Activated T-helper 1 cell treated with anti-CD3 and anti-CD28 coated beads, Interleukin-12 subunit alpha, Interleukin-12 subunit beta, Interleukin-2, Interleukin-4 antibody, amounts not matched to agents 30 ng/mL and 10 ng/mL and 1 ng/mL, durations not matched to agents 14 hours and 24 hours and 36 hours (primary cell): ENCODE measurements around the gene CHAF1A. TPM values are rescaled to one million over a fixed set of nuclear protein-coding genes. Genes with fewer than 3 reads are reported as not detected.

Experiments used
- DNase-seq: peaks from one replicate; pipeline ENCODE4 v3.0.0; 2021; ENCODE audit warnings: low spot score
- H3K27ac Mint-ChIP-seq: one replicate; pipeline ENCODE4 v1.8.0; 2021; ENCODE audit warnings: mild to moderate bottlenecking, mixed read lengths
- H3K27me3 Mint-ChIP-seq: one replicate; pipeline ENCODE4 v1.8.0; 2022; ENCODE audit warnings: mild to moderate bottlenecking, moderate library complexity, mixed read lengths; ENCODE audit not compliant: insufficient read depth
- H3K36me3 Mint-ChIP-seq: one replicate; pipeline ENCODE4 v1.8.0; 2021; ENCODE audit warnings: low read depth, mixed read lengths
- H3K4me1 Mint-ChIP-seq: one replicate; pipeline ENCODE4 v1.8.0; 2021; ENCODE audit warnings: low read depth, mixed read lengths
- H3K4me3 Mint-ChIP-seq: one replicate; pipeline ENCODE4 v1.8.0; 2021; ENCODE audit warnings: mild to moderate bottlenecking, moderate library complexity, mixed read lengths
- H3K9me3 Mint-ChIP-seq: one replicate; pipeline ENCODE4 v1.8.0; 2021; ENCODE audit warnings: mixed read lengths
- intact Hi-C: fragments of 100-400 bp; cut with micrococcal nuclease; formaldehyde crosslinking; loops from one replicate; pipeline ENCODE4 v1.15.1; 2024
- total RNA-seq: library from RNA; stranded (reverse); gene quantifications from 2 replicates; pipeline ENCODE4 v1.2.3, GENCODE V29; 2022

The CHAF1A gene
- total RNA-seq, 1 donor from 2014 or later: 107 TPM

DNA sequence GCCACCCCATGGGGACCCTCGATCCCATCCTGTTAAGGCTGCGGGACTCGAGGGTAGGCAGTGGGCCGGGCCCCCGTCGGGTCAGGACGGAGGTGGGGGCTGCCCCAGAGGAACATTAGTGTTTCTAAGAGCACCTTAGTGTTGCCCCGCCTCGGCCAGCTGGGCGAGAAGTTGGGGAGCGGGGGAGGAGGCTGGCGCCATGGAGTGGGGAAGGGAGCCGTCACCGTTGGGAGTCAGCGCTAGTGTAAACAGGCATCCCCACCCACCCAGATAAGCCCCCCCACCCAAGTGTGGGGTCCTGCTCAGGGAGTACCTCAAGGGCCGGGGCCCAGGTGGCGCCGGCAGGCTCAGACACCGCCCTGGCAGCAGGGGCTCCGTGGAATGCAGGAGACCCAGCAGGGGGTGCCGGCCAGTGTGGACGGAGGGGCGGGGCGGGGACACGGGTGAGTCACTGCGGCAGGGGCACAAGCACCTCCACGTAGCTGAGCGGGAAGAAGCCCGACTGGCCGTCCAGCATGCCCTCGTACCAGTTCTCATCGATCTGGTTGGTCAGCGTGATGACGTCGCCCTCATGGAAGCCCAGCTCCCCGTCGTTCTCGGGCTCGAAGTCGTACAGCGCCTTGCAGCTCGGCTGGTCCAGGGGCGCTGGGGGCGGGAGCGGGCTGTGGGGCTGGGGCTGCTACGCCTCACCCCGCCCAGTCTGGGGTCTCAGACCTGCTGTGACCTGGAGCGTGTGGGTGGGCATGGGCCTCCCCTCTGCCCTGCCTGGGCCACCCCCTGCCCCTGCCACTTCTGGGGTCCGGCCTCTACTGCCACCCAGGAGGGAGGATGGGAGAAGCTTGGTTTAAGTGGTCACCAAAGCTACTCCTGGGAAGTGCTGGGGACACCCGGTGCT, 41.0 kb upstream of the CHAF1A start:
- DNase-seq: no peak
- no peak overlapping the region for H3K27ac Mint-ChIP-seq
- H3K27me3 Mint-ChIP-seq: no peaks in the 10 kb centered on the region
- intact Hi-C loops: no loop called here
- H3K4me1 Mint-ChIP-seq: no peaks in the 10 kb centered on the region
- H3K4me3 Mint-ChIP-seq: no peak overlapping the region
- peaks cover 9% of the 10 kb centered on the region for H3K36me3 Mint-ChIP-seq
- no peaks in the 10 kb centered on the region for H3K9me3 Mint-ChIP-seq

DNA sequence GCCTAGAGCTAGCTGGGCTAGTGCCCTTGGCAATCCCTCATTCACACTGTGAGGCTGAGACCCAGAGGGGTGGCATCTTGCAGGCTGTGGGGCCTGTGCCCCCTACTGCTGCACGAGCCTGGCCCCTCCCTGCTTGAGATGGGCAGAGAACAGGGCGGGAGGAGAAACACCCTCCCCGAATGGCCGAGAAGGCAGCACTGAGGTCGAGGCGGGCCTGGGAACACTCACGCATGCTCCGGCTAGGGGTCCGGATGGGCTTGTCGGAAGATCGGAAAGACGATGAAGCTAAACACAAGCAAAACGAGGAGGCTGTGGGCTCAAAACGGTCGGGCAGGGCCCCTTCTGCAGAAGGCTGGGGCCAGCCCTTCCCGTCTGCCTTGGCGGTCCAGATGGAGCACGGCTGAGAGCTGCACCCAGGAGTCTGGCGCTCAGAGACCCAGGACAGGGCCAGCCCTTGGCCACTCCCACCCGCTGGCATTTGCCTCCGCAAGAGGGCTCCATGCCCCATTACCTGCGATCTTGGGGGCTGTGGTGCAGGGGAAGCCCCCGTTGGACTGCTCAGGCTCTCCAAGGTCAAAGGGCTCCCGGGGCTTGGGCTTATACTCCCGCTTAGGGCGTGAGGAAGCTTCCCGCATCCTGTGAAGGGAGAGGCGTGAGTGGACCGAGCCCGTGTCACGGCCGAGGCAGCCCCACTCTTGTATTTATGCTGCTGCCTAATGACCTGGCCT, 40.2 kb upstream of the CHAF1A start:
- Mint-ChIP-seq H3K27ac (no peak overlapping the region), H3K27me3 (no peaks in the 10 kb centered on the region), H3K36me3 (peaks cover 9% of the 10 kb centered on the region), H3K9me3 (no peaks in the 10 kb centered on the region), H3K4me1 (no peaks in the 10 kb centered on the region), H3K4me3 (no peak overlapping the region)
- no peak for DNase-seq
- intact Hi-C loops: no loop called here

DNA sequence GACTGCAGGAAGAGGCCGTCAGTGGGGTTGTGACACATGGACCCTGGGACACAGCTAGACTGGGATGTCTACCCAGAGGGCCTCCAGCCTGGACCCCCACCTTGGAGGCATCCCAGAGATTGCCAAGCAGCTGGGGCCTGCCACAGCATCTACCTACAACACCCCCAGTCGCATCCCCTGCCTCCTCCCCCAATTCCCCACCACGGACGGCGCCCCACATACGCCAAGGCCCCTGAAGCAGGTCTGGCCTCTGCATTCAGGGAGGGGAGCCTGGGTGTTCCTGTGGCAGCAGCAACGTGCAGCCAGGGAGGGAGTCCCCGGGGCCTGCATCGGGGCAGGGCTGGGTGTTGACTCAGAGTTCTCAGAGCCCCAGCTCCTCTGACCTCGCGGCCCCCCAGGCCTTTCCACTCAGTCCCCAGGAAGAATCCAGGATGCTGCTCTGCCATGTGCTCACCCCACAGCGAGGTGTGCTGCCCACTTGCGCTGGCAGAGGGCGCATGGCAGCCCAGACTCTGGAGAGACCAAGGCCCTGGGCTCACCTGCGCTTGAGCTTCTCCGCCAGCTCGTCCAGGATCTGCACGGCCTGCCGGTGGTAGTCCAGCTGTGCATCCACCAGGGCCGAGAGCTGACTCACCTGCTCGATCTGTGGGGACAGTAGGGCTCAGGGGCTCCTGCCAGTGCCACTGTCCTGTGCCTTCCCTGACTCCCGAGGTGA, 39.5 kb upstream of the CHAF1A start:
- no peak overlapping the region for H3K4me3 Mint-ChIP-seq
- H3K27me3 Mint-ChIP-seq: no peaks in the 10 kb centered on the region
- H3K4me1 Mint-ChIP-seq: peaks cover 4% of the 10 kb centered on the region
- no peak overlapping the region for H3K27ac Mint-ChIP-seq
- intact Hi-C loops: no loop called here
- H3K36me3 Mint-ChIP-seq: peaks cover 9% of the 10 kb centered on the region
- DNase-seq: no peak
- no peaks in the 10 kb centered on the region for H3K9me3 Mint-ChIP-seq

DNA sequence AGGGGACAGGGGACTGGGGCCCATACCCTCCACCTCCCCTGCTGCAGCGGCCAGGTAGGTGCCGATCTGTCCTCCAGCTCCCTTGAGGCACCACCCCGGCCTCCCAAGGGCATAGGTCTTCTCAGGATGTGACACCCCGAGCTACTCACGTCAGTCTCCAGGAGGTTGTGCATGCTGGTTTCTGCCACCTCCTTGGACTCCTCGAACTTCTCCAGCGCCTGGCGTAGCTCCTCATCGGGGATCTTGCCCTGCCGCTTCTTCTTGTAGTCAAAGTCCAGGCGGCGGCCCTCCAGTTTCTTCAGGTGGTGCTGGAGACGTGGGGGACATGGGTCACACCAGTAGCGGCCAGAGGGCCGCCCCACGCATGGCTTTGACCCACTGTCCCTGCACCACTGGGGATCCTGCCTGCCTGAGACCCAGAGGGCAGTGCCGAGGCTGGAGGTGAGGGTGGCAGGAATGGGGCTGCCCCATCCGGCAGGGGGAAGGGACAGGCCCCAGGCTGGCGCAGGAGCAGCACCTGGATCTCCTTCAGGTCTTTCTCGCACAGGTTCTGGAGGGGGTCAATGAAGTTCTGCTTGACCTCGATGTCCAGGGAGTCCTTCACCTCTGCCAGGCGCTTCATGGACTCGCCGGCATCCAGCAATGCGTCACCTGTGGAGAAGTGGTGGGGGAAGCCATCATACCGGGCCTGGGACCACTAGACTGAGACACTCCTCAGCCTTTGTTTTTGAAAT, 38.7 kb upstream of the CHAF1A start:
- Mint-ChIP-seq H3K4me1 (peaks cover 12% of the 10 kb centered on the region), H3K4me3 (no peak overlapping the region), H3K27me3 (no peaks in the 10 kb centered on the region), H3K36me3 (peaks cover 9% of the 10 kb centered on the region), H3K27ac (no peak overlapping the region), H3K9me3 (no peaks in the 10 kb centered on the region)
- intact Hi-C loops: no loop called here
- no peak for DNase-seq

DNA sequence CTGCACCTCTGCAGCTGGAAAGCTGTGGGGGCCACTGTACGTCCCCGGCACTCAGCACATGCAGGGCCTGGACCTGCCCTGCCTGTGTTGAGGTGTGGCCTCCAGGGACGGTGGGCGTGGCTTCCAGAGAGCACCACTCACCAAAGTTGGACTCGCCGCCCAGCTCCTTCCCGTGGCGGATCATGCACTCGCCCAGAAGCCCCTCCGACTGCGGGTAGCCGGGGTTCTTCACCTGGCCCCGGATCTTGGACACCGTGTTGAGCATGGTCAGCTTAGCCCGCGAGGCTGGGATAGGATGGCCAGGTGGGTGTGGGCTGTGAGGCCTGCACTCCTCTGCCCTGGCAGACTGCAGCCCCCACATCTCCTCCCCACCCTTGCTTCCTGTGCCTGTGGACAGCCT, 37.1 kb upstream of the CHAF1A start:
- Mint-ChIP-seq H3K36me3 (peaks cover 6% of the 10 kb centered on the region), H3K27ac (no peak overlapping the region), H3K27me3 (no peaks in the 10 kb centered on the region), H3K4me3 (no peak overlapping the region), H3K9me3 (no peaks in the 10 kb centered on the region), H3K4me1 (peaks cover 16% of the 10 kb centered on the region)
- no peak for DNase-seq
- intact Hi-C loops: no loop called here

DNA sequence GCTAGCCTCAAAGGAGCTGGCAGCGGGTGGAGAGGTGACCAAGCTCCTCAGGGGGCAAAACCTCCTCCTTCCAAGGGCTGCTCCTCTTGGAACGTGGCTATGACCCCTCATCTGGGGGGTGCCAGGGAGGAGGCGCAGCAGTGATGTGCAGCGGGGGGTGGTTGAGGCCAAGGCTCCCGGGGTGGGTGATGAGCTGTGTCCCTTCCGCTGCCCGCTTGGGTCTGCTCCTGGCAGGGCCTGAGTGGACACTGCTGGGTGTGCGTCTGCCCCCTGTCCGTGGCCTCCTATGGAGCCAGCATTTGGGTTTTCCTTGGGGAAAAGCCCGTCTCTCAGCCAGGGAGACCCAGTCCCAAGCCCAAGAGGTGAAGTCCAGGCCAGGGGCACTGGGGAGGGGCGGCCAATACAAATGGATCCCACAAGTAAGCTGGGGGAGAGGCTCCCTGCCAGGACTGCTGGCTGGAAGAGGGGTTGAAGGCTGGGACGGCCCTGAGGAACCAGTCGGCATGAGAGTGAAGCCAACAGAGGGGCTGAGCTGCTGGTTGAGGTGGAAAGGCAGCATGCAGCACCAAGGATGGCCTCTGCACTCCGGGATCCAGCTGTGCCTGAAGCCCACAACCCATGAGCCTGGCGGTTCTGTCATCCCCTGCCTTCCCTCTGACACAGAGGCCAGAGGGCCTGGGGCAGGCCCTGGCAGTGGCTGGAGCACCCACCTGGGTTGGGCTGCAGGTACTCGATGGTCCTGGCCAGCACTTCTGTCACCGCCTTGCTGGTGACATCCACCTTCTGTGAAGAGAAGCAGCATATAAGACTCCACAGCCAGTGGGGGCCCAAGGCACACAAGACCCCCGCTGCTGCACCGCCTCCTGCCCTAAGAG, 36.4 kb upstream of the CHAF1A start:
- H3K4me1 Mint-ChIP-seq: peaks cover 23% of the 10 kb centered on the region
- intact Hi-C loops: no loop called here
- no peak overlapping the region for H3K27ac Mint-ChIP-seq
- DNase-seq: no peak
- no peaks in the 10 kb centered on the region for H3K27me3 Mint-ChIP-seq
- no peak overlapping the region for H3K4me3 Mint-ChIP-seq
- H3K9me3 Mint-ChIP-seq: no peaks in the 10 kb centered on the region
- peaks cover 5% of the 10 kb centered on the region for H3K36me3 Mint-ChIP-seq

DNA sequence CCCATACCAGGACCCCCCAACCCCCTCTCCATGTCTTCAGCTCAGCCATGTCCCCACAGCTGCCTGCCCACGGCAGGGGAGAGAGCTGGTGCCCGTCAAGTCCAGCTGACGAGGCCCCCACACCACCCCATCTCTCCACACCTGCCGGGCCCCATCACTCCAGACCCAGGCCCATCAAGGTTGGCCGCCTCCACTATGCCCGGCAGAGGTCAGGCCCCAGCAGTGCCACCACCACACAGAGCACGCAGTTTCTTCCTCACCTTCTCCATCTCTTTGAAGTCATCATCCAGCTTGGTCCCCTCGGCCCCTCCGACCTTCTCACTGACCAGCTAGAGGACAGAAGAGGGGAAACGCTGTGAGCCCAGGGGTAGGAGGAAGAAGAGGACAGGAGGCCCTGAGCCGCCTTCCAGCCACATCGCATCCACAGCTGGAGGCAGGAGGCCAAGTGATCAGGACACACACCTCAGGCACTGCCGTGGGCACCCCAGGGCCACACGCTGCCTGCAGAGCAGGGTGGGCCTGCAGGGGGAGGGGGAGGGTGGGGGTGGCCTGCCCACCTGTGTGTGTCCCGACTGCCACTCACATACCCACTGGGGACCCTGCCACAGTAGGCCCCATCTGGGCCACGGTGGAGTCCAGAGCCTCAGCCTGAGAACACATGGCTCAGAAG, 35.6 kb upstream of the CHAF1A start:
- DNase-seq: no peak
- Mint-ChIP-seq H3K27me3 (no peaks in the 10 kb centered on the region), H3K4me3 (no peak overlapping the region), H3K9me3 (no peaks in the 10 kb centered on the region), H3K36me3 (peaks cover 5% of the 10 kb centered on the region), H3K27ac (no peak overlapping the region), H3K4me1 (peaks cover 31% of the 10 kb centered on the region)
- intact Hi-C loops: no loop called here

DNA sequence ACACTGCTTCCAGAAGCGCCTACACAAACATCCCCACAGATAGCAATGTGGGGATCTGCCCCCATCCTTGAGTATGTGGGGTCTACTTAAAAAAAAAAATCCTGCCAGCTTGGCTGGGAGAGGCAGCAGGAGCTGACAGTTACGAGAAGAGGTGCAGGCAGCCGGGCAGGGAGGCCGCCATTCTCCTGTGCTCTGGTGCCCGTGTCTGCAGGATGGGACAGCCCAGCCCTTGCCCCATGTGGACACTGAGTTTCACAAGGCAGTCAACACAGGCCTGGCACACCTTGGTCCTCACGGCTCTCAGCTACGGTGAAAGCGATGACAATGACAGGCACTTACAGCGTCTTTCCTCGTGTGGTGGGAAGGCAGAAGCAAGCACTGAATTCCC, 35.1 kb upstream of the CHAF1A start:
- H3K27ac Mint-ChIP-seq: peak overlapping the region; percentile 71
- H3K4me3 Mint-ChIP-seq: no peak overlapping the region
- H3K36me3 Mint-ChIP-seq: peaks cover 3% of the 10 kb centered on the region
- peaks cover 36% of the 10 kb centered on the region for H3K4me1 Mint-ChIP-seq
- no peaks in the 10 kb centered on the region for H3K27me3 Mint-ChIP-seq
- DNase-seq: no peak
- intact Hi-C loops: no loop called here
- H3K9me3 Mint-ChIP-seq: no peaks in the 10 kb centered on the region

DNA sequence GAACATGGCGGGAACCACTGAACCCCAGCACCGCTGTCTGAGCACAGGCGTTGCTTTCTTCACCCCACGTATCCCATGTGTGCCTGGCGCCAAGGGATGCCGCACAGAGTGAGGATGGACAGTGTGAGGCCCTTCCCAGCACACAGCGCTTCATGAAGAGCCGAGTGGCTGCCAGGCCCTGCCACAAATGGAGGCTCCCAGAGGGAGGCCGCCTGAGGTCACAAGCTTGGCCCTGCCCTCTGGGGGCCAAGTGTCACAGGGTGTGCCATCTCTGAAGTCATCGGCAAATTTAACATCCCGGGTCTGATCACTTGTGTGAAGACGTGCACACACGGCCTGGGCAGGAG, 34.7 kb upstream of the CHAF1A start:
- DNase-seq: no peak

DNA sequence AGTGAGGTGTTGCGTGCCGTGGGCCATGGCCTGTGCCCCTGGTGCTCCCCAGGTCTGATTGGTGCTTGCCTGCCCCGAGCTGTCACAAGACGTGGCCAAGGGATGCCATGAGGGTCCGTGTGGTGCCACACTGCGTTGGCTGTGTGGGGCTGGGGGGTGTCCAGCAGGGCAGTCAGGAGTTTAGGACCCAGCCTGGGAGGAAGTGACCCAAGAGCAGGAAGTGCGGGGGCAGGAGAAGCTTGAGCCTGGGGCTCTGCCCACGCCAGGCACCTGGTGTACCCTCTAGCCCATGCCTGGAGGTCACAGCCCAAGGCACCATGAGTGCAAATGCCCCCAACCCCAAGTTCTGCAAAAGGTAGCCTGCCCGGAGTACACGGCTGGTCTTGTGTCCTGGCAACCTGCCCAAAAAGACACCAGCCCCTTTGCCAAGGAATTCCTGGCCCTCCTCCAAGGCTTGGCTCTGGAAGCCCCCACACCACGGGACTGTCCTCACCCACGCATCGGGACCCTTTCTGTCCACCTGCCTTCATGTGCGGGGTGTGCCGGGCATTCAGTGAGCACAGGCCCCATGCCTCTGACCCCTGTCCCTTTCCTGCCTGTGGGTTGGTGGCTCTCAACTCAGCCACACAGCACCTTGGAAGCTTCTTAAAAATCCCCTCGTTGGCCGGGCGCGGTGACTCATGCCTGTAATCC, 34.2 kb upstream of the CHAF1A start:
- no peaks in the 10 kb centered on the region for H3K27me3 Mint-ChIP-seq
- no peak for DNase-seq
- peak overlapping the region; percentile 65 for H3K4me3 Mint-ChIP-seq
- H3K27ac Mint-ChIP-seq: peak overlapping the region; percentile 87
- intact Hi-C loops: no loop called here
- H3K9me3 Mint-ChIP-seq: no peaks in the 10 kb centered on the region
- peaks cover 36% of the 10 kb centered on the region for H3K4me1 Mint-ChIP-seq
- H3K36me3 Mint-ChIP-seq: peaks cover 3% of the 10 kb centered on the region

More for the DNA sequence above, 34.7 kb upstream of the CHAF1A start:
- H3K27ac Mint-ChIP-seq: peak overlapping the region; percentile 71
- H3K4me1 Mint-ChIP-seq: peaks cover 36% of the 10 kb centered on the region
- no peaks in the 10 kb centered on the region for H3K9me3 Mint-ChIP-seq
- intact Hi-C loops: no loop called here
- H3K4me3 Mint-ChIP-seq: no peak overlapping the region
- no peaks in the 10 kb centered on the region for H3K27me3 Mint-ChIP-seq
- peaks cover 3% of the 10 kb centered on the region for H3K36me3 Mint-ChIP-seq
